Stimulated activated CD4-positive, alpha-beta T cell treated with anti-CD3 and anti-CD28 coated beads, Interleukin-1b, Interleukin-23, amount 100 ng/mL, for 1 hour (primary cell): ENCODE results near the gene PHACTR3.

Source experiments
- DNase-seq, 2 donors: peaks; one replicate each; pipeline ENCODE4 v3.0.0-alpha.2; 2020; ENCODE audit warnings: low read depth in 2 of 2

Gene PHACTR3

DNA sequence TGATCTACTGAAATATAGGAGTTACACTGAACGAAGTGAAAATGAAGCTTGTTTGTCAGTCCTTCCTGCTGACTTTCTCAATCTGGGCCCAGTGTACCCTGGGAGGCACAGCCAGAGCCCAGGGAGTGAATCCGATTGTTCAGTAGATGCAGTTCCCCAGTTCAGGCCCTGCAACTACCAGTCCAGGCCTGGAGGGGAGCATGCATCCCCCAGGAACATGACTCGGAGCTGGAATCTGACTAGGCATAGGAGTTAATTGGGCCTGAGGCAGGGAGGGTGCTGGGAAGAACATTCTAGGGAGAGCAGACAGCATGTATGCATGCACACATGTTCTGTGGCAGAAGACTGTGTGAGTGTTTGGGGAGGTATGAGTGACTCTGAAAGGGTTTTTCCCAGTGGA, 42.1 kb downstream of the PHACTR3 start:
- DNase-seq = no peak

- no peak for DNase-seq
These were observed 42.9 kb downstream of the PHACTR3 start for GRCh38 chr20:59647271-59647670.

DNA sequence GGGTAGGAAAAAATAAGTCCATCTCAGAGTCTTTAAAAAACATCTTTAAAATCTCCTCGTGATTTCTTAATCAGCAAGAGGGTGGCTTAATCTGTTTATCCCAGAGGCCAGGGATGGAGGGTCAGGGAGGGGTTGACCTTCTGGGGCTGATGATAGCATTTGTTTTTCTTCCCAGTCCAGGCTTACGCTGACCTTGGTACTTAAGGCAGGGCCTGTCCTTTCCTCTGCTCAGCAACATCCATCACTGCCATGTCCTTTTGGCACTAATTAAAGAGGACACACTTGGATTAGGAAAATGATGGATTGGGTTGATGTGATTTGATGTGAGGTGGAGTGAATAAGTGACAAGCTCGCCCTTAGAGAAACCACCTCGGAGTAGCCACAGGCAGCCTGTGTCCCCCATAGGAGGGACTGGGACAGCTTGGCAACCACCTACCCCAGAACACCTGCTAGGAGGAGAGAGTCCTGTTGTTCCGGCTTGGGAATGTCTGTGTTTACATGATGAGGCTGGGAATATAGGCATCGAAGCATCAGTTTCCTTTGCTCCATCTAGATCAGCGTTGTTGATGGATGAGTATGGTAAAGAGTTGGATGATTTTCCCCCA, 44.2 kb downstream of the PHACTR3 start:
- DNase-seq = no peak

GRCh38 chr20:59650418-59650817, 46.1 kb downstream of the PHACTR3 start:
- no peak for DNase-seq

GRCh38 chr20:59652381-59652780, 48.0 kb downstream of the PHACTR3 start:
- no peak for DNase-seq

DNA sequence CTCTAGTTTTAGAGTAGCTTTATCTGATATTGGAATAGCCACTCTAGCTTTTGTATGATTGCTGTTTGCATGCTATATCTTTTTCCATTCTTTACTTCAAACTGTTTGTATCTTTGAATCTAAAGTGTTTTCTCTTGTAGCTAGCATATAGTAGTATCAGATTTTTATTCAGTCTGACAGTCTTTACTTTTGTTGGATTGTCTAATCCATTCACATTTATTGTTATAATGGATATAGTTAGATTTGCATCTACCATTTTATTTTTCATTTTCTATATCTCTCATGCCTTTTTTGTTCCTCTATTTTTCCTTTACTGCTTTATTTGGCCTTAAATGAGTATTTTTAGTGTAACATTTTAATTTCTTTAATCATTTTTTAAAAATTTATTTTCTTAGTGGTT, 52.1 kb downstream of the PHACTR3 start:
- no peak for DNase-seq

GRCh38 chr20:59657459-59658046, 53.2 kb downstream of the PHACTR3 start:
- no peak for DNase-seq

DNA sequence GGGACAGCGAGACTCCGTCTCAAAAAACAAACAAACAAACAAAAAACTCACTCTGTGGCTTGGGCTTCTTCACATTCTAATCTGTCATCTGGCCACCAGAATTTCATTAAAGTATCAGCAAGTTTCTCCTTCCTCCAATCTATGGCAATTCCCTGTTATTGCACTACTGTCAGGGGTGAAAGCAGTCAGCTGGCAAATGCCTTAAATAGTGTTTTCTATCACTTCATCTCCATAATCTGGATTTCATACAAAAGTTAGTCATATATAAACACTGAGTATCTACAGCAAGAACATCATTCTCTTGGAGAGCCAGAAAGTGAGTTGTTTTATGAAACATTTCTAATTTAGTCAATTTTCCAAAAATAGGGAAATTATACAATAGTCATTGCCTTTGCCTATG, 56.1 kb downstream of the PHACTR3 start:
- DNase-seq = no peak

DNA sequence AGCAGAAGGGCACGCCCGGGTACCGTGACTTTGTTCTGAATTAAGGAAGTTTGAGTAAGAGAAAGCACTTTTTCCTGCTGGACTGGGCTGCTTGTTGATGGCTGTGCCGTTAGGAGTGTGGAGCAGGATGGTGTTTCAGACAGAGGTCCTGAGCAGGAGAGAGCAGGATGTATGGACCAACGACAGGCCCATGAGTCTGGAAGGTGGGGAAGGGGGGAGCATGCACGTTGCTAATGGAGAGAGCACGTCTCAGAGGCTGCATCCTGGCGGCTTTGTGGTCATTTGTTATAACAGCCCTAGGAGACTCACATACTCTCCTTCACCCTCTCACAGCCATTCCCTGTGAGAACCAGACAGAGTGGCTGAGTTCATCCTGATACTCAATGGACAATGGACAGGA, 56.8 kb downstream of the PHACTR3 start:
- DNase-seq = no peak

DNA sequence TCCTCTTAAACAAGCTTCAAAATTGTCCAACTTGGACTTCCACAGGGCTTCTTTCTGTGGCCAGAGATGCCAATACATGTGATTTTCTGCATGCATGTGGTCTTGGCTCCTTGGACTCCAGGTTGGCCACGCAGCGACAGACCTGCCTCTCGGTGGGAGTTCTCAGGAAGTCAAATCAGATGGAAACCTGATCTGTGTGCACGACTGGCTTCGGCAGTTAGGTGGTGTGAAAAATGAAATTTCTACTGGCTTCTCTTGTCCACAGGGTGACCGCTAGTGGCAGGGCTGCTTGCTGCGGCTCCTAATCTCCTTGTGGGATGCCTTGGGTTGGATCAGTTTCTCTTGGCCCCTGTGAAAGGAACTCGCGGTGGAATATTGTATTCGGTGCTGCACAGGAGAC, 57.3 kb downstream of the PHACTR3 start:
- no peak for DNase-seq

DNA sequence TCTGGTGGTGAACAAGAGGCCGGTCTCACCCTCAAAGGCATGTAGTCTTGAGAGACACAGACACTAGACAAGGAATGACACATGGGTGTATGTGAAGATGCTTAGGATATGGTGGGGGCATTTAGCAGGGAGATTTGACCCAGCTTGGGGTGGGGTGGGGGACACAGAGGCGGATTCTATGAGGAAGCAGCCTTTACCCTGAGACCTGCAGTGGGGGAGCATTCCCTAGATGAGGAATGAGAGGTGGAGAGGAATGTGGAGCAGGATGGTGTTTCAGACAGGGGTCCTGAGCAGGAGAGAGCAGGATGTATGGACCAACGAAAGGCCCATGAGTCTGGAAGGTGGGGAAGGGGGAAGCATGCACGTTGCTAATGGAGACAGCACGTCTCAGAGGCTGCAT, 57.8 kb downstream of the PHACTR3 start:
- no peak for DNase-seq

DNA sequence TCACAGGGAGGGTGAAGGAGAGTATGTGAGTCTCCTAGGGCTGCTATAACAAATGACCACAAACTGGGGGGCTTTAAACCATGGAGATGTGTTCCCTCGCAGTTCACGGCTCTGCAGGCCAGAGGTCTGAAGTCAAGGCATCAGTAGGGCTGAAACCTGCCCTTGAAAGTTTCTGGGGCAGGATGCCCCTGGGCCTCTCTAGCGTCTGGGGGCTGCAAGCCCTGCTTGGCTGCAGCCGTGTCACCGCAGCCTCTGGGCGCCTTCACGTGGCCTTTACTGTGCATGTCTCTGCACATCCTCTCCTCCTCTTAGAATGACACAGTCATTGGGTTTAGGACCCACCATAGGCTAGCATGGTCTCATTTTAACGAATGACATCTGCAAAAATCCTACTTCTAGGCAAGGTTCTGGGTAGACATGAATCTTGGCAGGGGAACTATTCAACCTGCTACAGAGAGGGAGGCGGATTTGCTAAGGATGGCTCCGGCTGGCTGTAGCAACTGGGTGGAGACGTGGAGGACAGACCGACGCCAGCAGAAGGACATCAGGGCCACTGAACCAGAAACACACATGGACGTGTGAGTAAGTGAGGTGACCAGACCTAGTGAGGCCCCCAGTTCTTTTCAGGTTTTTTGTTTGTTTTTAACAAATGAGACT, 58.6 kb downstream of the PHACTR3 start:
- no peak for DNase-seq

DNA sequence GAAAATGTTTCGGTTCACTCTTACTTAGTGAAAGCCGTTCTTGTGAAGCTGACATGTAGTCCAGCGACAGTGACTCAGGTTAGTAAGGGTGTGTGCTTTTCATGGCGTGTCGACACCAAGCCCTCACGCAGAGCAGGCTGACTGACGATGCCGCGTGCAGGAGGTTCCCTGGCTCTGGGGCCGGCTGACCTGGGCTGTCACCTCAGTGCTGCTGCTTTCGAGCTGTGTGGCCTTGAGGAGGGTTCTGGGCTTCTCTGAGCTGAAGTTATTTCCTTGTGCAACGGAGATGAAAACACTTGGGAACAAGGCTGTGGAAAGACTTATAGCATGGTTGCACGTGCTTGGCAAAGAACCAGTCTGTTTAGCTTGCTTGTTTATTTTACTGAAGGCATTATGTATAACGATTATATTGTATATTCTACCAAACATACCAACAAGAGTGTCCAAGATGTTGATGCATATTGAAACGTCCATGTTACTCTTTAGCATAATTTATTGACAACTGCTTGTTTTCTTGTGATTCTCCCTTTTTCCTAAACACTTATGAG, 59.2 kb downstream of the PHACTR3 start:
- DNase-seq = no peak

GRCh38 chr20:59664421-59664941, 60.1 kb downstream of the PHACTR3 start:
- DNase-seq = no peak

GRCh38 chr20:59665656-59666555, 61.6 kb downstream of the PHACTR3 start:
- no peak for DNase-seq

DNA sequence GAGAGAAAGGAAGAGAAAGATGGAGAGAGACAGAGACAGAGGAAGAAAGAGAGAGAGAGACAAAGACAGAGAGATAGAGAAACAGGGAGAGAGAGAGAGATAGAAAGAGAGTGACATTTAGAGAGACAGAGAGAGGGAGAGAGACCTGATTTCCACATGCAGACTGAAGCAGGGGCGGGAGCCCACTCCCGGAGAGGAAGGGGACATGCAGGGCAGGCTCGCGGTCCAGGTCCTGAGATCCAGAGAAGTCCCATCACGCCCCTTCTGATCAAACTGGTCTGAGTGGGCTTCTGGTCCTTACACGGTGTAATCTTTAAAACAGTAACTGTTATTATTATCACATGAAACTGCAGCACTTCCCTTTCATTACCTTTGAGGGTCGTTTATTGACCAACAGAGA, 62.2 kb downstream of the PHACTR3 start:
- no peak for DNase-seq

- no peak for DNase-seq
These were observed 62.8 kb downstream of the PHACTR3 start for GRCh38 chr20:59667131-59667530.

DNA sequence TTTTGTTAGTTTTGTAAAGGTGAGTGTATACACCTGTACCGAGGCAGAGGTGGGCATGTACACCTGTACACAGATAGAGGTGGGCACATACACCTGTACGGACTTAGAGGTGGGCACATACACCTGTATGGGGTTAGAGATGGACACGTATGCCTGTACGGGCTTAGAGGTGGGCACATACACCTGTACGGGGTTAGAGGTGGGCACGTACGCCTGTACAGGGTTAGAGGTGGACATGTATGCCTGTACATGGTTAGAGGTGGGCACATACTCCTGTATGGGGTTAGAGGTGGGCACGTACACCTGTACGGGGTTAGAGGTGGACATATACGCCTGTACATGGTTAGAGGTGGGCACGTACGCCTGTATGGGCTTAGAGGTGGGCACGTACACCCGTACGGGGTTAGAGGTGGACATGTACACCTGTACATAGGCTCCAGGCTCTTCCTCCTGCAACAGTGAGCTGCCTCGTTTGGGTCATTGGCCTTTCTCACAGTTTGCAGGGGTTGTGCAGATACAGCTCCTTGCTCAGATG, 63.7 kb downstream of the PHACTR3 start:
- no peak for DNase-seq

DNA sequence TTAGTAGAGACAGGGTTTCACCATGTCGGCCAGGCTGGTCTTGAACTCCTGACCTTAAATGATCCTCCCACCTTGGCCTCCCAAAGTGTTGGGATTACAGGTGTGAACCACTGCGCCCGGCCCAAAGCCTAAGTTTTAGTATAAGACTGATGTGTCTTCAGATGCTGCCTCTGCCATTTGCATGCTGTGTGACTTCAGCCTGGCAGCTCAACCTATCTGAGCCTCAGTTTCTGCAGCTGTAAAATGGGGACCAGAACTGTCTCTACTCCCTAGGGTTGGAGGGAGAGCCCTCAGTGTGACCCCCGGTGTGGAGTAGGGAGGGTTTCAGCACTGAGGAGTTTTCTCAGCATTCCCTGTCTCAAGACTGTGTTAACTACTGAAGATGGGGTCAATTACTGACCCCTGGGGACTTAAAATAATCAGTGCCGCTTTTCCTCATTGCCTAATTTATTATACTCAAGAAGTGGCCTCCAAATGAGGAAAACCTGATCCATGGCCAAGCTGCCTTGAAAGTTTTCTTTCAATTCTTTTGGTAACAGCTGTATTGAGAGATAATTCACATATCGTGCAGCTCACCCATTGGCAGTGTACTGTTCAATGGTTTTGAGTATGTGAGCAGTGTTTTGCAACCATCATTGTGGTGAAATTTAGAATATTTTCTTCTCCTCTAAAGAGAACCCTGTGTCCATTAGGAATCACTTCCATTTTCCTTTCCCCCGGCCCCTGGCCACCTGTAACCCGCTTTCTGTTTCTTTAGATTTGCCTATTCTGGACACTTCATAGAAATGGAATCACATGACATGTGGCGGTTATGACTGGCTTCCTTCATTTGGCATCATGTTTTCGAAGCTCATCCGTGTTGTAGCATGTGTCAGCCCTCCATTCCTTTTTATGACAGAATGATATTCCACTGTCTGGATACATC, 64.8 kb downstream of the PHACTR3 start:
- DNase-seq = no peak

GRCh38 chr20:59670786-59671492, 66.6 kb downstream of the PHACTR3 start:
- no peak for DNase-seq
